Measurements from ENCODE around the gene SSU72. TPM values are rescaled to one million over a fixed set of nuclear protein-coding genes. Genes with fewer than 3 reads are reported as not detected.
A peak's percentile ranks its signal among the peaks of the same experiment; 100 is the strongest.

SSU72 gene
- polyA plus RNA-seq, 1 of the 3 experiments (the other 2 are of a cell fraction), result 104 TPM

GRCh38 chr1:1599030-1599934 is 24.6 kb upstream of the SSU72 start:
- Histone ChIP-seq H4K20me1 (ENCODE audit: insufficient read depth) (no peaks in the 10 kb centered on the region; the same call in 1 of the 2 replicates), H3K9ac (no peak overlapping the region), H3K4me2 (peak overlapping the region; percentile 50; the same call in 1 of the 2 replicates), H3K27ac (ENCODE audit: low read depth in 2 of 2, low read length in 1 of 2) (no peak overlapping the region), H3K4me3 (ENCODE audit: low read depth in 2 of 2, low read length in 1 of 2) (peak overlapping the region; percentile 9 to 56; a peak in 3 of 4 replicates), H2AFZ (ENCODE audit: low read depth) (0 out of 2 replicates have a peak overlapping the region, but pooled peaks have one; percentile 6), H3K9me3 (no peaks in the 10 kb centered on the region), H3K27me3 (ENCODE audit: insufficient read depth) (no peaks in the 10 kb centered on the region), H3K4me1 (ENCODE audit: control insufficient read depth in 1 of 2, insufficient read depth in 2 of 2, low read depth in 1 of 2, low read length in 1 of 2) (peaks cover 0 to 22% of the 10 kb centered on the region in 2 experiments; a peak in 1 of 4 replicates), H3F3A (replicated peaks; ENCODE audit: insufficient read depth) (no peaks in the 10 kb centered on the region), H3K79me2 (ENCODE audit: insufficient read depth) (no peaks in the 10 kb centered on the region), H3K36me3 (replicated peaks in 1 of 2; ENCODE audit: control insufficient read depth in 1 of 2, insufficient read depth in 2 of 2, low read length in 1 of 2) (no peaks in the 10 kb centered on the region), H3K9me2 (no peaks in the 10 kb centered on the region)
- peak; percentile 88 for DNase-seq
- TF ChIP-seq CHD2 (IDR thresholded peaks at IDR 0.05; ENCODE audit: low read length, partially characterized antibody) (no peak), MXI1 (IDR thresholded peaks at IDR 0.05; ENCODE audit: low read depth, low read length) (0 out of 2 replicates have a peak, but pooled peaks have one; percentile 26), RFX5 (IDR thresholded peaks at IDR 0.05; ENCODE audit: low read length) (no peak), RCOR1 (IDR thresholded peaks at IDR 0.05; ENCODE audit: low read length) (no peak), PBX3 (IDR thresholded peaks at IDR 0.05) (no peak), EZH2phosphoT487 (IDR thresholded peaks at IDR 0.05; ENCODE audit: borderline replicate concordance, low read depth) (no peak), CTCF (IDR thresholded peaks at IDR 0.05) (peak; percentile 12; the same call in 1 of the 2 replicates), NRF1 (IDR thresholded peaks at IDR 0.05; ENCODE audit: low read depth, low read length) (peak; percentile 68)
- ChIA-PET CTCF (interaction anchor here (0.9 to 1.4 kb wide), 3 partner anchors 8 to 21 kb away, joined by 3 to 5 read pairs (median 4); no protein-coding TSS in a partner anchor), POLR2A (interaction anchor here (1.3 kb wide), 1 partner anchor 16 kb away, joined by 4 read pairs; the partner anchor contains the start of gene MIB2)
- 81% methylated on average over 19 of the region's 111 CpGs for WGBS (ENCODE audit: low lambda C conversion rate)

GRCh38 chr1:1598720-1599029 is 24.0 kb upstream of the SSU72 start:
- ChIA-PET CTCF (interaction anchor here (0.9 to 1.4 kb wide), 3 partner anchors 8 to 20 kb away, joined by 3 to 5 read pairs (median 4); no protein-coding TSS in a partner anchor), POLR2A (interaction anchor here (1.3 kb wide), 1 partner anchor 17 kb away, joined by 4 read pairs; the partner anchor contains the start of gene MIB2)
- Histone ChIP-seq H3K4me3 (ENCODE audit: low read depth in 2 of 2, low read length in 1 of 2) (no peak overlapping the region; a peak in 1 of 4 replicates), H3F3A (replicated peaks; ENCODE audit: insufficient read depth) (no peaks in the 10 kb centered on the region), H3K9me2 (no peaks in the 10 kb centered on the region), H3K27me3 (ENCODE audit: insufficient read depth) (no peaks in the 10 kb centered on the region), H3K4me2 (no peak overlapping the region), H3K27ac (ENCODE audit: low read depth in 2 of 2, low read length in 1 of 2) (no peak overlapping the region), H3K79me2 (ENCODE audit: insufficient read depth) (no peaks in the 10 kb centered on the region), H3K9me3 (no peaks in the 10 kb centered on the region), H2AFZ (ENCODE audit: low read depth) (no peak overlapping the region), H3K36me3 (replicated peaks in 1 of 2; ENCODE audit: control insufficient read depth in 1 of 2, insufficient read depth in 2 of 2, low read length in 1 of 2) (no peaks in the 10 kb centered on the region), H3K4me1 (ENCODE audit: control insufficient read depth in 1 of 2, insufficient read depth in 2 of 2, low read depth in 1 of 2, low read length in 1 of 2) (peaks cover 0 to 22% of the 10 kb centered on the region in 2 experiments; a peak in 1 of 4 replicates), H4K20me1 (ENCODE audit: insufficient read depth) (no peaks in the 10 kb centered on the region; the same call in 1 of the 2 replicates), H3K9ac (no peak overlapping the region)
- TF ChIP-seq RXRA (IDR thresholded peaks at IDR 0.05; ENCODE audit: borderline replicate concordance, low read depth), result no peak
- TF ChIP-seq IRF3 (IDR thresholded peaks at IDR 0.05; ENCODE audit: low read depth, low read length), result no peak
- no peak for TF ChIP-seq SIN3A (IDR thresholded peaks at IDR 0.05; ENCODE audit: borderline replicate concordance, low read depth, low read length)
- no peak for TF ChIP-seq JUND (IDR thresholded peaks at IDR 0.05)
- no peak for TF ChIP-seq GABPA (IDR thresholded peaks at IDR 0.05; ENCODE audit: low read depth)
- no peak for TF ChIP-seq MXI1 (IDR thresholded peaks at IDR 0.05; ENCODE audit: low read depth, low read length)
- TF ChIP-seq TCF12 (IDR thresholded peaks at IDR 0.05), result no peak
- TF ChIP-seq RFX5 (IDR thresholded peaks at IDR 0.05; ENCODE audit: low read length), result no peak
- TF ChIP-seq POLR2AphosphoS5 (IDR thresholded peaks at IDR 0.05; ENCODE audit: low read depth, low read length), result no peak
- peak; percentile 25 for DNase-seq
- 95% methylated on average over 10 of the region's 13 CpGs for WGBS (ENCODE audit: low lambda C conversion rate)

Measured in SK-N-SH (cell line).